Neural cell (in vitro differentiated cells): ENCODE results near the gene RFX3. TPM values are rescaled to one million over a fixed set of nuclear protein-coding genes. Genes with fewer than 3 reads are reported as not detected.

Experiments used
- H2AFZ ChIP-seq: fragments of 200-600, 300-800 bp; sonication (generic), shearing (Covaris generic); 2 replicates; pipeline ENCODE4 v1.6.0; 2014; ENCODE audit warnings: low read depth, mild to moderate bottlenecking, antibody characterized with exemption, low read length, moderate library complexity
- H3F3A ChIP-seq: fragments of 200-600 bp; shearing (Covaris generic); 2 replicates; pipeline ENCODE4 v1.6.1; 2016; ENCODE audit warnings: mild to moderate bottlenecking, moderate library complexity, mixed read lengths, antibody characterized with exemption, low read length; ENCODE audit not compliant: insufficient read depth, poor library complexity, severe bottlenecking
- H3K27ac ChIP-seq: fragments of 200-600, 300-800 bp; sonication (generic), shearing (Covaris generic); 2 replicates; pipeline ENCODE4 v1.5.1; 2014; ENCODE audit warnings: mild to moderate bottlenecking, low read length, moderate library complexity
- H3K27me3 ChIP-seq: fragments of 300-800, 200-600 bp; sonication (generic), shearing (Covaris generic); 2 replicates; pipeline ENCODE4 v1.6.0; 2014; ENCODE audit warnings: mild to moderate bottlenecking, low read depth, low read length, moderate library complexity; ENCODE audit not compliant: insufficient read depth
- H3K36me3 ChIP-seq: fragments of 300-800, 200-600 bp; sonication (generic), shearing (Covaris generic); 2 replicates; pipeline ENCODE4 v1.5.1; 2014; ENCODE audit warnings: mild to moderate bottlenecking, antibody characterized with exemption, low read length, moderate library complexity; ENCODE audit not compliant: insufficient read depth
- H3K4me2 ChIP-seq: fragments of 300-800, 200-600 bp; sonication (generic), shearing (Covaris generic); 2 replicates; pipeline ENCODE4 v1.6.0; 2014; ENCODE audit warnings: mild to moderate bottlenecking, low read length
- H3K4me3 ChIP-seq: fragments of 300-800, 200-600 bp; sonication (generic), shearing (Covaris generic); 2 replicates; pipeline ENCODE4 v1.5.1; 2014; ENCODE audit warnings: mild to moderate bottlenecking, low read length, moderate library complexity
- H3K79me2 ChIP-seq: fragments of 200-600 bp; shearing (Covaris generic); replicated peaks from 2 replicates; pipeline ENCODE4 v1.6.0; 2014; ENCODE audit warnings: mild to moderate bottlenecking, low read length, moderate library complexity; ENCODE audit not compliant: insufficient read depth
- H3K9ac ChIP-seq: fragments of 300-800, 200-600 bp; sonication (generic), shearing (Covaris generic); 2 replicates; pipeline ENCODE4 v1.6.1; 2016; ENCODE audit warnings: mild to moderate bottlenecking, low read length, mixed read lengths
- H3K9me2 ChIP-seq: fragments of 200-600 bp; shearing (Covaris generic); 2 replicates; pipeline ENCODE4 v1.6.1; 2016; ENCODE audit warnings: mild to moderate bottlenecking, low read length, mixed read lengths; ENCODE audit not compliant: insufficient read depth
- H3K9me3 ChIP-seq: fragments of 200-600, 300-800 bp; sonication (generic), shearing (Covaris generic); 2 replicates; pipeline ENCODE4 v1.6.1; 2016; ENCODE audit warnings: mild to moderate bottlenecking, mixed run types, low read length, moderate library complexity, mixed read lengths
- H4K20me1 ChIP-seq: fragments of 200-600 bp; shearing (Covaris generic); 2 replicates; pipeline ENCODE4 v1.6.1; 2016; ENCODE audit warnings: mild to moderate bottlenecking, mixed run types; ENCODE audit not compliant: insufficient read depth
- EP300 ChIP-seq: fragments of 450-650 bp; conservative IDR thresholded peaks from 2 replicates; pipeline ENCODE4 v1.6.1; 2014; ENCODE audit warnings: antibody characterized with exemption, mild to moderate bottlenecking, moderate library complexity; ENCODE audit not compliant: poor library complexity, severe bottlenecking
- EZH2 ChIP-seq: fragments of 200-600, 300-800 bp; shearing (Covaris generic), sonication (generic); IDR thresholded peaks from 2 replicates; pipeline ENCODE4 v1.6.1; 2014; ENCODE audit warnings: antibody characterized with exemption, low read length, borderline replicate concordance, mild to moderate bottlenecking; ENCODE audit not compliant: insufficient read depth, poor library complexity, severe bottlenecking
- MXI1 ChIP-seq: fragments of 450-650 bp; conservative IDR thresholded peaks from 2 replicates; pipeline ENCODE4 v1.6.1; 2014; ENCODE audit warnings: antibody characterized with exemption, mild to moderate bottlenecking; ENCODE audit not compliant: poor library complexity, severe bottlenecking
- POLR2AphosphoS5 ChIP-seq: IDR thresholded peaks from 2 replicates; pipeline ENCODE4 v1.6.1; 2012
- RAD21 ChIP-seq: fragments of 450-650 bp; conservative IDR thresholded peaks from 2 replicates; pipeline ENCODE4 v1.6.1; 2014; ENCODE audit warnings: antibody characterized with exemption, mild to moderate bottlenecking, moderate library complexity
- SMC3 ChIP-seq: fragments of 450-650 bp; conservative IDR thresholded peaks from 2 replicates; pipeline ENCODE4 v1.6.1; 2014; ENCODE audit warnings: antibody characterized with exemption, mild to moderate bottlenecking, moderate library complexity; ENCODE audit not compliant: poor library complexity
- TAF1 ChIP-seq: IDR thresholded peaks from 2 replicates; pipeline ENCODE4 v1.6.1; 2012; ENCODE audit warnings: low read depth
- polyA plus RNA-seq: library from polyadenylated mRNA; depleted of rRNA; stranded (reverse); fragments of >200 nt; gene quantifications from 2 replicates; pipeline ENCODE4 v1.2.3, GENCODE V29; 2014
- TF ChIP-seq, protein P1 (sequence below): IDR thresholded peaks from 2 replicates; pipeline ENCODE4 v1.6.1; 2012; ENCODE audit warnings: borderline replicate concordance
- TF ChIP-seq, protein P2 (sequence below): fragments of 450-650 bp; IDR thresholded peaks from 2 replicates; pipeline ENCODE4 v1.5.1; 2014; ENCODE audit warnings: antibody characterized with exemption, mild to moderate bottlenecking, moderate library complexity; ENCODE audit not compliant: poor library complexity, severe bottlenecking

The RFX3 gene
- polyA plus RNA-seq, 1 donor from 2014 or later, result 27.6 TPM

DNA sequence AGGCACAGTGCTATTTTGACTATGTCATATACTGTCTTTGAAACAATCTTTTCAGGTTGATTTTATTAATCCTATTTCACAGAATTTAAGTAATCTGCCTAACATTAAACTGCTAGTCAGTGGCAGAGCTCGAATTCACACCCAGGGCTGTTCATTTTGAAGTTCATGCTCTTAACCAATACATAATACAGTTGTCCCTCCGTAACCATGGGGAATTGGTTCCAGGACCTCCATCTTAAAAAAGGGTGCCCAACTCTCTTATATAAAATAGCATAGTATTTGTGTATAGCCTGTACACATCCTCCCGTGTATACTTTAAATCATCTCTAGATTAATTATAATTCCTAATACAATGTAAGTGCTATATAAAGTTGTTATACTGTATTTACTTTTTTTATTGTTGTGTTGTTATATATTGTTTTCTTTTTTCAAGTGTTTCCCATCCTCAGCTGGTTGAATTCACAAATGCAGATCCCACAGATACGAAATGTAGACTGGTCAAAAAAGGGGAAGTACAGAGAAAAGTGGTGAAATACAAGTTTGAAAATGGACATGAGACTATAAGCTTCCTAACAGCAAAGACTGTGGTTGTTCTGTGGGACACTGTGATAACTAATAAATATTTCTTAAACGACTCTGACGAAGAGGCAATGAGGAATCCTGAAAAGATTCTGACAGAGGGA lies 18.3 kb downstream of the RFX3 start:
- Histone ChIP-seq H2AFZ (no peak overlapping the region), H3K9ac (no peak overlapping the region)

DNA sequence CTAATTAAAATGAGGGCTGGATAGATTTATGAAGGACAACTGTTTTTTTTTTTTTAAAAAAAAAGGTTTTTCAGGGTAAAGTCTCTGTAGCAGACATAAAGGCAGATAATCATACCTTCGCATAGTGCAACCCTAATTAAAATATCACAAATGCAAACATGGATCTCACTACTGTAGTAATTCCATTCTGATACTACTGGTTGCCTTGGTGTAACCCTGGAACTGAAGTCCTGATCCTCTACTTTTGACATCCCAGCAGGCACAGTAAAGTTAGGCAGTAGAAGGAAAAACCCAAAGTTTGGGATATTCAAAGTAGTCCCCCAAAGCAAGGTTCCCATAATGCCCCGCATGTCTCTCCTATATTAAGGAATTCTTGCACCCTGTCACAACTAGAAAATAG lies 19.6 kb downstream of the RFX3 start:
- Histone ChIP-seq H3K27ac (no peak overlapping the region), H3F3A (no peaks in the 10 kb centered on the region), H3K79me2 (peaks cover 47% of the 10 kb centered on the region), H3K27me3 (no peaks in the 10 kb centered on the region), H2AFZ (no peak overlapping the region), H3K9me3 (no peaks in the 10 kb centered on the region), H3K9me2 (no peaks in the 10 kb centered on the region), H3K36me3 (no peaks in the 10 kb centered on the region), H3K4me2 (no peak overlapping the region), H4K20me1 (no peaks in the 10 kb centered on the region), H3K4me3 (no peak overlapping the region), H3K9ac (no peak overlapping the region)
- TF ChIP-seq TAF1 (no peak), MXI1 (no peak), EZH2 (no peak), SMC3 (no peak), POLR2AphosphoS5 (no peak), EP300 (no peak), RAD21 (no peak)
- TF ChIP-seq, protein P1, sequence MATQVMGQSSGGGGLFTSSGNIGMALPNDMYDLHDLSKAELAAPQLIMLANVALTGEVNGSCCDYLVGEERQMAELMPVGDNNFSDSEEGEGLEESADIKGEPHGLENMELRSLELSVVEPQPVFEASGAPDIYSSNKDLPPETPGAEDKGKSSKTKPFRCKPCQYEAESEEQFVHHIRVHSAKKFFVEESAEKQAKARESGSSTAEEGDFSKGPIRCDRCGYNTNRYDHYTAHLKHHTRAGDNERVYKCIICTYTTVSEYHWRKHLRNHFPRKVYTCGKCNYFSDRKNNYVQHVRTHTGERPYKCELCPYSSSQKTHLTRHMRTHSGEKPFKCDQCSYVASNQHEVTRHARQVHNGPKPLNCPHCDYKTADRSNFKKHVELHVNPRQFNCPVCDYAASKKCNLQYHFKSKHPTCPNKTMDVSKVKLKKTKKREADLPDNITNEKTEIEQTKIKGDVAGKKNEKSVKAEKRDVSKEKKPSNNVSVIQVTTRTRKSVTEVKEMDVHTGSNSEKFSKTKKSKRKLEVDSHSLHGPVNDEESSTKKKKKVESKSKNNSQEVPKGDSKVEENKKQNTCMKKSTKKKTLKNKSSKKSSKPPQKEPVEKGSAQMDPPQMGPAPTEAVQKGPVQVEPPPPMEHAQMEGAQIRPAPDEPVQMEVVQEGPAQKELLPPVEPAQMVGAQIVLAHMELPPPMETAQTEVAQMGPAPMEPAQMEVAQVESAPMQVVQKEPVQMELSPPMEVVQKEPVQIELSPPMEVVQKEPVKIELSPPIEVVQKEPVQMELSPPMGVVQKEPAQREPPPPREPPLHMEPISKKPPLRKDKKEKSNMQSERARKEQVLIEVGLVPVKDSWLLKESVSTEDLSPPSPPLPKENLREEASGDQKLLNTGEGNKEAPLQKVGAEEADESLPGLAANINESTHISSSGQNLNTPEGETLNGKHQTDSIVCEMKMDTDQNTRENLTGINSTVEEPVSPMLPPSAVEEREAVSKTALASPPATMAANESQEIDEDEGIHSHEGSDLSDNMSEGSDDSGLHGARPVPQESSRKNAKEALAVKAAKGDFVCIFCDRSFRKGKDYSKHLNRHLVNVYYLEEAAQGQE, result no peak
- TF ChIP-seq, protein P2, sequence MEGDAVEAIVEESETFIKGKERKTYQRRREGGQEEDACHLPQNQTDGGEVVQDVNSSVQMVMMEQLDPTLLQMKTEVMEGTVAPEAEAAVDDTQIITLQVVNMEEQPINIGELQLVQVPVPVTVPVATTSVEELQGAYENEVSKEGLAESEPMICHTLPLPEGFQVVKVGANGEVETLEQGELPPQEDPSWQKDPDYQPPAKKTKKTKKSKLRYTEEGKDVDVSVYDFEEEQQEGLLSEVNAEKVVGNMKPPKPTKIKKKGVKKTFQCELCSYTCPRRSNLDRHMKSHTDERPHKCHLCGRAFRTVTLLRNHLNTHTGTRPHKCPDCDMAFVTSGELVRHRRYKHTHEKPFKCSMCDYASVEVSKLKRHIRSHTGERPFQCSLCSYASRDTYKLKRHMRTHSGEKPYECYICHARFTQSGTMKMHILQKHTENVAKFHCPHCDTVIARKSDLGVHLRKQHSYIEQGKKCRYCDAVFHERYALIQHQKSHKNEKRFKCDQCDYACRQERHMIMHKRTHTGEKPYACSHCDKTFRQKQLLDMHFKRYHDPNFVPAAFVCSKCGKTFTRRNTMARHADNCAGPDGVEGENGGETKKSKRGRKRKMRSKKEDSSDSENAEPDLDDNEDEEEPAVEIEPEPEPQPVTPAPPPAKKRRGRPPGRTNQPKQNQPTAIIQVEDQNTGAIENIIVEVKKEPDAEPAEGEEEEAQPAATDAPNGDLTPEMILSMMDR, result no peak

More for the DNA sequence above, 18.3 kb downstream of the RFX3 start:
- Histone ChIP-seq H3K4me3 (no peak overlapping the region), H3K9me2 (no peaks in the 10 kb centered on the region), H3K36me3 (no peaks in the 10 kb centered on the region), H3F3A (no peaks in the 10 kb centered on the region), H3K79me2 (peaks cover 56% of the 10 kb centered on the region), H3K27ac (no peak overlapping the region), H3K9me3 (no peaks in the 10 kb centered on the region), H4K20me1 (no peaks in the 10 kb centered on the region), H3K4me2 (no peak overlapping the region), H3K27me3 (no peaks in the 10 kb centered on the region)
- TF ChIP-seq RAD21 (no peak), TAF1 (no peak), MXI1 (no peak), POLR2AphosphoS5 (no peak), SMC3 (no peak), EZH2 (no peak)
- TF ChIP-seq, protein P1, result no peak
- TF ChIP-seq, protein P2, result no peak
